GM19193 (cell line): ENCODE results near the gene MAP3K14.

Experiments used
- POLR2A ChIP-seq: IDR thresholded peaks from 4 replicates; pipeline ENCODE4 v1.6.1; 2011; ENCODE audit not compliant: insufficient read depth, insufficient read length; ENCODE audit errors: extremely low read depth

The MAP3K14 gene

DNA sequence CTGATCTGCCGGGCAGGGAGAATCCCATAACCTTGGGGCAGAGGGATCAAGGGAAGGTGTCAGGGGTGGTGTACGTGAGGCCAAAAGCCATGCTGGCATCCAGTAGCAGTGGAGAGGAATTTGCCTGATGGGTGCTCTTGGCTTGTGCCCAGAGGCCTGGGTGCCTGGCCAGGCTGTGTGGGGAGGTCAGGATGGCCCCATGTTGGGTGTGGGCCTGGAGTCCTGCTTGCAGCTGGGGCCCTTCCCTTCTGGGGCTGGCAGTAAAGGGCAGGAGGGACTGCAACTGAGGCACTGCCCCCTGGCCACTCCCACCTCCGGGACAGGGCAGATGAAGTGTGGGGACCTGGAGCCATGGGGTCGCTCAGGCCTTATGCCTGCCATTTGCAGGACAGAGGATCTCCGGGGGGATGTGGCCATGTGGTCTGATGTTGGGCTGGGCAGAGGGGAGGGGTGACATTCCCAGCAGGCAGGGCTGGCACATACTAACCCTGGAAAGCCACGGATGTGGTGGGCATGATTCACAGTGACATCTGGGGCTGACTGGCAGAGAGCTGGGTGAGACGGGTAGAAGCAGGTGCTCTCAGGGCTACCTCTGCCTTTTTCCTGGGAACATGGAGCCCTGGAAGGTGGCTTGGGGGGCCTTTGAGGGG lies 91.6 kb downstream of the MAP3K14 start:
- peak; percentile 26 for TF ChIP-seq POLR2A

DNA sequence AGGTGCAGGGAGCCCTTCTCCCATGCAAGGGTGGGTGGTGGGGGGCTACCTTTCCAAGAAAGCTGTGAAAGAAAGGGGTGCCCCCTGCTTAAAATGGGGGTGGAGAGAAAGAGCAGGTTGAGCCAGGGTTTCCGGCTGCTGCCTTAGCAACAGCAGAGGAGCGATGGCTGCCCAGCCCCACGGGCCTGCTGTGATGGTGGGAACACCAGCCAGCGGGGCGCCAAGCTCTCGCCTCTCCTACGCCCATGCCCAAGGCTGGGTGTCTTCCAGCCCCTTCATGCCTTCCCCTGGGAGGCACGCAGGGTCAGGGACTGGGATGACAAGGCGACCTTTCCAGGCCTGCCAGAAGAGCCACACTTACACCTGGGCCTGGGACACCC lies 92.2 kb downstream of the MAP3K14 start:
- TF ChIP-seq POLR2A: no peak

DNA sequence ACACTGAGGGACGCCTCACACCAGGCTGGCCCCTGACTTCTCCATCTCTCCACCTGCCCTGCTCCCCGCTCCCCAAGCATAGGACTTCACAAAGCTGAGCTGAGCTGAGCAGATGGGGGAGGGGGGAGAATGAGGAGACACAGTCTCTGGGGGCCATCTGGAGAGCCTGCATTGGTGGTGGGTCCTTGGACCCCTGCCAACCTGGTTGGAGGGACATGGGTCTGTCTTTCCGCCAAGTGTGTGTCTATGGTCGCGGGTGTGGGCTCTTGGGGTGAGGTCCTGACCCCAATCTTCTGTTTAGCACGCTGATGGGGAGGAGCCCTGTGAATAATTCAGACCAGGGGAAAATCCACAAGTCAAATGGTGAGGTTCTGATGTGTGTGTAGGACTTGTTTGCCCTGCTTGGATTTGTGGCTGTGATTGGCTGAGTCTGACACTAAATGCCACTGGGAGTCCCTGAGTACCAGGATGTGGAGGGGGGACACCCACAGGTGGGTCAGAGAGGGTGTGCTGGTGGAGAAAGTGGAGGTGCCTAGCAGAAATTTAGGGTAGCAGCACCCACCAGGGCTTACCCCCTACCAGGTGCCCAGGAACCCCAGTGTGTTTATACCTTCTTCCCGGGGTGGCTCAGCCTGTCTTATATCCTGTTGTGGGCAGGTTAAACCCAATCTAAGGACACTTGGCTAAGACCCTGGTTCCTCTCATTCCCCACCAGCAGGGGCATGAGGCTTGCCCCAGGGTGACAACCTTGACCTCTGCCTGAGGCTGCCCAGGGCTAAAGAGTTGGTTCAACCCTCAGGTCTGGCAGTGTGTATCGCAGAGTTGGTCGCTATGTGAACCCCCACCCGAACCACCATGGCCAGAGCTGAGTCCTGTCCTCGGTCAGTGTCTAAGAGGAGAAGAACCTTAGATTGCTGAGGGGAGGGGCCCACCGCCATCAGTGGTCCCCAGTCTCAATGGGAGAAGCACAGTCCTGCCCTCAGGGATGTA lies 93.0 kb downstream of the MAP3K14 start:
- no peak for TF ChIP-seq POLR2A

DNA sequence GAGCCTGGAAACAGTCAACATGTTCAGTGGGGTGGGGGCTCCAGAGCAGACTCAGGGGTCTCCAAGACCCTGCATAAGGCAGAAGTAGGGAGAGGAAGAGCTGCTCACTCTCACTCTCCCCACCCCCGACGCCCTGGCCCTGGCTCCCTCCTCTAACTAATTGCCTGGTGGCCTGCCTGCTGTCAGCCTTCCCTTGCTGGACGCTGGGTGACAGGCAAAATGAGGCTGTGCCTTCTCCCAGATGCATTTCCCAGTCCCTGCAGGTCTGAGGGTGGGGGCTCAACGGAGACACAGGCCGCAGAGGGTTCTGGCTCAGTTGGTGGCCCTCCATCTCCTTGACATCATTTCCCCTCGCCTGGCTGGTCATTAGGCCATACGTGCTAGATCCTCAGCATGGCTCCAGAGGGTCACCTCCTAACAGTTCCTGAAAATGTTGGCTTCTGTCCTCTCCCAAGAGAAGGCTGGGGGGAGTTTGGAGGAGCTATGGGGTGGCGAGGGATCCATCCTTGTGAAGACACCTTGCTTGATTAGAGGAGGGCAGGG lies 93.8 kb downstream of the MAP3K14 start:
- peak; percentile 2 for TF ChIP-seq POLR2A

DNA sequence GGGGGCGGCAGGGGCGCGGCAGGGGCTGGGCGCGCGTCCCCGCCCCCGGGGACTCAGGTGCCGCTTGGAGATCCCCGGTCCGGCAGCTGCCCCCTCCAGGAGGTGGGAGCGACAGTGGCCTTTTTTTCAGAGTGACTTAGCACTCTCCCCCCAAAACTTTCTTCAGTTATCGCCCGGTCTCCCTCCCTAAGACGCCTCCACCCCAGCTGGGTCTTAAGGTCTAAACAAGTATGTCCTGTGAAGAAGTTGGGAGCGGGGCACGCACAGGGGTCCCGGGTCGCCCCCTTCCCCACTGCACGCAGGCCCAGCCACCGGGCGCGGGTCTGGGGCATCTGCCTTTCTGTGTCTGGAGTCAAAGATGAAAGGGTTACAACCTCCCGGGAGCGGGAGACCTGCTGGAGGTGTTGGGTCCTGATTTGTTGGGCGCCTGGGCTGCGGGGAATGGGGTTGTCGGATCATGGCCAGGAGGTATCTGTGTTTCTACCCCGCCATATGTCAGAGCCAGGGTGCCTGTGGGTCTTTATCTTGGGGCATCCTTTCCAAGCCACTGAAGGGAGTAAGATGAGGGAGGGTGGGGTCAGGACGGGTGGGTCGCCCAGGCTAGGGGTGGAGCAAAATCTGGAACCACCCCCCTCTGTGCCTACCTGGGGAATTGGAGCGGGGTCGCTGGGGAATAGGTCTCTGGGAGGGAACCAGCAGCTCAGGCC lies 94.4 kb downstream of the MAP3K14 start:
- peak; percentile 50 for TF ChIP-seq POLR2A

DNA sequence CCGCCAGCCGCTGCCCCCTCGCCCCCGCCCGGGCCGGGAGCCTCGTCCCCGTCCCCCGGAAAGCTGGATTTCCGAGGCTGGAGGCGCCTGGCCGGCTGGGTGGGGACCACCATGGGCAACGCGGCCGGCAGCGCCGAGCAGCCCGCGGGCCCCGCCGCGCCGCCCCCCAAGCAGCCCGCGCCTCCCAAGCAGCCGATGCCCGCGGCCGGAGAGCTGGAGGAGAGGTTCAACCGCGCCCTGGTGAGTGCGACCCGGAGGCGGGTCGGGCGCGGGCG lies 94.9 kb downstream of the MAP3K14 start:
- no peak for TF ChIP-seq POLR2A

DNA sequence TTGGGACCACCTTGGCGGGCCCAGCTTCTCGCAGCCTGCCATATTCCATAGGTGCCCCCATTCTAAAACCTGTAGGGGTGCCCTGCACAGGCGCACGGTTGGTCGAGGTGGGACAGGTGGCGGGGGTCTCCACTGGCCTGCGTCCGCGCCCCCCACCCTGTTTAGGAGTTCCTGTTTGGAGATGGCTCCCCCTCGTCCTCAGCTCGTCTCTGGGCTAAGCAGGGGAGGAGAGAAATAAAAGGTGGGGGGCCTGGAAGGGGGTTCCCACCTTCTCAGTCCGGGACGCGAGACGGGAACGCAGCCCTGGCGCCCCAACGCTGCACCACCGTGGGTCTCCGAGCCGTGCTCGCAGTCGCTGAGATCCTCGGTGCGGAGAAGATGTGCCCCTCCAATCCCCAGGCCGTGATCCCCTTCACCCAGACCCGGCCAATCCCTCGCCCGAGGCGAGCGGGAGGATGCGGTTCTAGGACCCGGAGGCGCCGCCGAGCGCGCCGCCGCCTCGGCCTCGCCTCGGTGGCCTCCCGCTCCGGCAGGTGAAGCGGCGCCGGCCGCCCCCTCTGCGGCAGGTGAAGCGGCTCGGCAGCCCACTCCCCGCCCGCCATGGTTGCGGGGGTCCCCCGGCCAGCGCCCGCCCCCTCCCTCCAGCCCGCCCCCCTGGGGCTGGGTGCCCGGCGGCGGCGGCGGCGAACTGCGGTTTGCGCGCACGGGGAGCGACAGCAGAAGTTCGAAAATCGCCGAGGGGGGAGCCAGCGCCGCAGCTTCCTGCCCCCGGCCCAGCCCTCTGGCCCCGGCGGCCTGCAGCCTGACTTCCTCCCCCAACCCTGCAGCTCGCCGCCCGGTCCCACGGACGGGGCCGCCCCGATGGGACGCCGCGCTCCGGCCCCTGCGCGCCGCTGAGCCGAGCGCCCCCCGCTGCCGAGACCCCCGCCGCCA lies 95.5 kb downstream of the MAP3K14 start, which contains the start of gene FMNL1:
Gene FMNL1 (plus strand): TSS at position 805 of the 933 bp plus-strand sequence. CDS start 240 bp downstream, outside the sequence.
- no peak for TF ChIP-seq POLR2A

DNA sequence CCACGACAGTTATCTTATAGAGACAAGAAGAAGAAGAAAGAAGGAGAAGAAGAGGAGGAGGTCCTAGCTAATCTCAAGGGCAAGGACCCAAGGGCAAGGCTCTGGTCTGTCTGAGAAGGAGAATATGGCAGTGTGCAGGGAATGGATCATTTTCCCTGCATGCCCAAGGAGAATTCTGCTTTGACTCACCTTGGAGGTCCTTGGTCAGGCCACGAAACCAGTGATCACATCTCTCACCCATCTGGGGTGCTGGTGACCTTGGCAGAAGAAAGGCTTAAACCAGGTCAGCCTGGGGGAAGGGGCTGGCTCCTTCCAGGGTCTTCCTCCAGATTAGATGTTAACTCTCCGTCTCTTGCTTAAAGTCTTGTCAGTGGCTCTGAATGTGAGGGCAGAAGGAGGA lies 96.7 kb downstream of the MAP3K14 start:
- no peak for TF ChIP-seq POLR2A

DNA sequence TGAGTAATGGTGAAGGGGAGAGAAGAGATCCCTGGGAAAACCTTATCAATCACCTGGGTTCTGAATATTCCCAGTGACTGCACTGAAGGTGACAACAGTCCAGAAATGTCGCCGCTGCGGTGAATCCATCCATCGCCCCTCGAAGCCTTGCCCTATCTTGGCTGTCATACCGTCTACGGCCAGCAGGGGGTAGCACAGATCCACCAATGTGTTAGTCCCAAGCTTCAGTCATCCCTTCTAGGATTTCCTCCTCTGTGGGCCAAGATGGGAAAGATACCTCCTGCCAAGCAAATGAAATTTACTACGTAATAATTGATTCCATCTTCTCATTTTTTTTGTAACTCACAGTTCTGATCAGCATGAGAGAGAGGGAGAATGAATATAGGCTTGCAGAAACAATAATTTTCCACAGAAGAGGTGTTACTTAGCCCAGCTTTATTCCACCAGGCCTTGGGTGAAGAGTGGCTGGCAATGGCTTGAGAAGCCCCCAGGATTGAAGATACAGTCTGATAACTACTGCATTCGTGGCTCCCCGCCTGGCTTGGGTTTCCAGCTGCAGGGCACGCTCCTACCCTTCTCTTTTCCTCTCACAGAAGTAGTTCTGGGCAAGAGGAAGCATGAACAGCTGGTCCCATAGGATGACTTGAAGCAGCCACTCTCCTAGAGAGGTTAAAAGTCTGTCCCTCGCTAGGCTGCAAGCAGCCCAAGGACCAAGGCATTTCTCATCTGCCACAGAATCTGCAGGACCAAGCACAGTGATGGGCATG lies 97.7 kb downstream of the MAP3K14 start:
- TF ChIP-seq POLR2A: no peak
